Left colon (tissue), 2 donors: ENCODE measurements around the gene MROH2A. TPM values are rescaled to one million over a fixed set of nuclear protein-coding genes. Genes with fewer than 3 reads are reported as not detected.
A peak's percentile ranks its signal among the peaks of the same experiment; 100 is the strongest.
"Not testable (repeated sequence)": the region's sequence is repeated elsewhere in the genome, so short reads cannot be mapped to it uniquely, and the experiment has no call there.

Experiments
- ATAC-seq: fragments of 200-7000 bp; cut with Tn5 transposase; one replicate; pipeline ENCODE4 v1.9.1; 2020; ENCODE audit warnings: mild to moderate bottlenecking, moderate library complexity
- DNase-seq, 2 donors: peaks; one replicate each; pipeline ENCODE4 v3.0.0-alpha.2; 2020
- intact Hi-C, 2 donors: fragments of 100-400 bp; cut with DNase I in 1 of 2; cut with micrococcal nuclease in 1 of 2; formaldehyde crosslinking; loops; one replicate each; pipeline versions ENCODE4 v1.11.2 to v1.14.0; 2022; cut with DNase I, micrococcal nuclease
- long read RNA-seq: library from polyadenylated mRNA; unstranded; transcript quantifications from one replicate; pipeline ENCODE4 v2.0.0, GENCODE V29; 2021
- total RNA-seq, 2 donors: library from RNA; stranded (reverse); fragmentation: NEBNext Ultra II Directional; extraction: Animal tissue kit (Norgen Biotek cat#: 25700); gene quantifications; one replicate each; pipeline ENCODE4 v1.2.1, GENCODE V29; 2021
- donor health status: DM: no; HTN: no; CAD: no.
- donor health status: DM: yes; HTN: yes; CAD: no.

Gene MROH2A
- total RNA-seq, result under 1 TPM in 1 of 2 donors, not detected in 1; 0.24 TPM
- long read RNA-seq, result 0 reads

GRCh38 chr2:233778030-233778429, at the start of gene MROH2A:
MROH2A (plus strand) TSS chr2:233778330; CDS start chr2:233779359, 1,029 bp downstream.
- ATAC-seq (no peak), DNase-seq (no peak)
- intact Hi-C loops, result no loop called here

- DNase-seq (no peak), ATAC-seq (peak; percentile 38)
- intact Hi-C loops, result no loop called here
Observed at GRCh38 chr2:233728723-233729301, 49.3 kb upstream of the MROH2A start, which contains the start of gene UGT1A3. UGT1A3 (plus strand) TSS chr2:233729042; CDS start chr2:233729127, 85 bp downstream.

DNA sequence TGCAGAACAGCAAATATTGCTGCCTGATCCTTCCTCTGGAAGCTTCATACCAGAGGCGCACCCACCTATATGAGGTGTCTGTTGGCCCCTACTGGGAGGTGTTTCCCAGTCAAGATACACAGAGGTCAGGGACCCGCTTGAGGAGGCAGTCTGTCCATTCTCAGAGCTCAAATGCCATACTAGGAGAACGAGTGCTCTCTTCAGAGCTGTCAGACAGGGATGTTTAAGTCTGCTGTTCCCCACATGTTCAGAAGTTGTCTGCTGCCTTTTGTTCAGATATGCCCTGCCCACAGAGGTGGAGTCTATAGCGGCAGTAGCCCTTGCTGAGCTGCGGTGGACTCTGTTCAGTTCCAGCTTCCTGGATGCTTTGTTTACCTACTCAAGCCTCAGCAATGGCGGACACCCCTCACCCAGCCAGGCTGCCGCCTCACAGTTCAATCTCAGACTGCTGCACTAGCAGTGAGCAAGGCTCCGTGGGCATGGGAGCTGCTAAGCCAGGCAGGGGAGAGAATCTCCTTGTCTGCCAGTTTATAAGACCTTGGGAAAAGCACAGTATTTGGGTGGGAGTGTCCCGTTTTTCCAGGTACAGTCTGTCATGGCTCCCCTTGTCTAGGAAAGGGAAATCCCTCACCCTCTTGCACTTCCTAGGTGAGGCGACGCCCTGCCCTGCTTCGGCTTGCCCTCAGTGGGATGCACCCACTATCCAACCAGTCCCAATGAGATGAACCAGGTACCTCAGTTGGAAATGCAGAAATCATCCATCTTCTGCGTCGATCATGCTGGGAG, 41.1 kb upstream of the MROH2A start:
- peak; percentile 56 for ATAC-seq
- intact Hi-C loops, result not testable (repeated sequence)

GRCh38 chr2:233740870-233741269, 37.3 kb upstream of the MROH2A start:
- ATAC-seq, result peak; percentile 58
- no peak for DNase-seq
- intact Hi-C loops, result no loop called here

More for the DNA sequence above, 41.1 kb upstream of the MROH2A start:
- not testable (repeated sequence) for DNase-seq

GRCh38 chr2:233743464-233744259, 34.5 kb upstream of the MROH2A start:
- intact Hi-C loops, result no loop called here
- ATAC-seq, result no peak
- no peak for DNase-seq

GRCh38 chr2:233745073-233745755, 32.9 kb upstream of the MROH2A start:
- intact Hi-C loops, result no loop called here
- ATAC-seq, result peak; percentile 50
- DNase-seq, result no peak

DNA sequence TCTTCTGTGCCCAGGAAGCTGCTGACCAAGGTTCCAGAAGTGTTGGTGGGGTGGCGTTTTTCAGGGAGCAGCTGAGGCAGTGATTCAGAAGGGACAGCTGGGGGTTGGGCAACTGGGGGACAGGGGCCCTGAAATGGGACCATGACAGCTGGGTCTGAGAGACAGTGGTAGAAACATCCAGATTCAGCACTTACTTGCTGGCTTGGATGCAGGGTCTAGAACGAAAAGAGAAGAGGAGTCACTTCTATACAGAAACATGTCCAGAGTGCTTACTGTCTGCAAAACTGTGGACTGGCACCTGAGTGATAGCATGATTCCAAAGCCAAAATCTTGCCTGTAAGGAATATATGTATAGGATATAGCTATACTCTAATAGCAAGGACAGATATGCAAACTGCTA, 32.3 kb upstream of the MROH2A start:
- ATAC-seq, DNase-seq, intact Hi-C loops: not testable (repeated sequence)

DNA sequence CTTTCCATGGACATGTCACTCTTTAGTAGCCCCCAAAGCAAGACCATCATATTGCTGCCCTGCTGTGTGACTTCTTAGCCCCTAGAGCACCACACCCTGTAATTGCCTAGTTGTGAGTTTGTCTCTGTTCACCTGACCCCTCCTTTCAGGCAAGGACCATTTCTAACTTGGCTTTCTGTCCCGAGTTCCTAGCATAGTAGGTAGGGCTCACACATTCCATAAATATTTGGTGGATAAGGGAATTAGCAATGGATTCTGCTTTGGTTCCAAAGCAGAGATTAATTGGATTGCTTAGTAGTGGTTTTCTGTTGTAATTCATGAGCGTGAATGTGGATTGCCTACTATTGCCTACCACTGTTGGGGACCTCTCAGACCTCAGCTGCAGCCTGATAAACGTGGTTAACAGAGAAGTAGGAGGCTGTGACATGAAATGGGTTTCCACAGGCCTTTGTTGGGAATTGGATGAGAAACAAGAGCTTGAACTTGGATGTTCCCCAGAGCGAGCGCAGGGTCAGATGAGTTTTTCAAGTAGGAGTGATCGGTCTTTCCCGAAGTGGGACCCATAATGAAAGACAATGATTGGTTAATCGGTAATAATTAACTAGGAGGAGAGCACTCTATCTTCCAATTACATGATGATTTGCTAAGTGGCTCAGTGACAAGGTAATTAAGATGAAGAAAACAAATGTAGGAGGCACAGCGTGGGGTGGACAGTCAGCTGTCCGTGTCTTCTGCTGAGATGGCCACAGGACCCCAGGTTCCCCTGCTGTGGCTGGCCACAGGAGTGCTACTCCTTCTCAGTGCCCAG, 31.5 kb upstream of the MROH2A start:
- DNase-seq (no peak), ATAC-seq (no peak)
- intact Hi-C loops, result no loop called here

DNA sequence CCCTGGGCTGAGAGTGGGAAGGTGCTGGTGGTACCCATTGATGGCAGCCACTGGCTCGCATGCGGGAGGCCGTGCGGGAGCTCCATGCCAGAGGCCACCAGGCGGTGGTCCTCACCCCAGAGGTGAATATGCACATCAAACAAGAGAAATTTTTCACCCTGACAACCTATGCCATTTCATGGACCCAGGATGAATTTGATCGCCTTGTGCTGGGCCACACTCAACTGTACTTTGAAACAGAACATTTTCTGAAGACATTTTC, 30.9 kb upstream of the MROH2A start:
- ATAC-seq (no peak), DNase-seq (no peak)
- intact Hi-C loops, result no loop called here

- intact Hi-C loops, DNase-seq, ATAC-seq: not testable (repeated sequence)
Observed at GRCh38 chr2:233750689-233751088, 27.4 kb upstream of the MROH2A start.

DNA sequence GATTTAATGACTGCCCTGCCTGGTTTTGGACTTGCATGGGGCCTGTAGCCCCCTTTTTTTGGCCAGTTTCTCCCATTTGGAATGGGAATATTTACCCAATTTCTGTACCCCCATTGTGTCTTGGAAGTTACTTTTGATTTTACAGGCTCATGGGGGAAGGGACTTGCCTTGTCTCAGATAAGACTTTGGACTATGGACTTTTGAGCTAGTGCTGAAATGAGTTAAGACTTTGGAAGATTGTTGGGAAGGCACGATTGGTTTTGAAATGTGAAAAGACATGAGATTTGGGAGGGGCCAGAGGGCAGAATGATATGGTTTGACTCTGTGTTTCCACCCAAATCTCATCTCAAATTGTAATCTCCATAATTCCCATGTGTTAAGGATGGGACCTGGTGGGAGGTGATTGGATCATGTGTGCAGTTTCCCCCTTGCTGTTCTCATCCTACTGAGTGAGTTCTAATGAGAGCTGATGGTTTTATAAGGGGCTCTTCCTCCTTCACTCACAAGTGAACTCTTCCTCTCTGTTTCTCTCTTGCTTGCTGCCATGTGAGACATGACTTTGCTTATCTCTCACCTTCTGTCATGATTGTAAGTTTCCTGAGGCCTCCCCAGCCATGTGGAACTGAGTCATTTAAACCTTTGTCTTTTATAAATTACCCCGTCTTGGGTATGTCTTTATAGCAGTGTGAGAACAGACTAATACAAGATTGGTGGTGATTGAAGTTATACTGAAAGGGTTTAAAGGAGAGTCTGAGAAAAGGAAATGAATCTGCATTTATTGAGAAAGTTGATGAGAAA, 26.7 kb upstream of the MROH2A start:
- ATAC-seq, result peak; percentile 52
- intact Hi-C loops, DNase-seq: not testable (repeated sequence)

DNA sequence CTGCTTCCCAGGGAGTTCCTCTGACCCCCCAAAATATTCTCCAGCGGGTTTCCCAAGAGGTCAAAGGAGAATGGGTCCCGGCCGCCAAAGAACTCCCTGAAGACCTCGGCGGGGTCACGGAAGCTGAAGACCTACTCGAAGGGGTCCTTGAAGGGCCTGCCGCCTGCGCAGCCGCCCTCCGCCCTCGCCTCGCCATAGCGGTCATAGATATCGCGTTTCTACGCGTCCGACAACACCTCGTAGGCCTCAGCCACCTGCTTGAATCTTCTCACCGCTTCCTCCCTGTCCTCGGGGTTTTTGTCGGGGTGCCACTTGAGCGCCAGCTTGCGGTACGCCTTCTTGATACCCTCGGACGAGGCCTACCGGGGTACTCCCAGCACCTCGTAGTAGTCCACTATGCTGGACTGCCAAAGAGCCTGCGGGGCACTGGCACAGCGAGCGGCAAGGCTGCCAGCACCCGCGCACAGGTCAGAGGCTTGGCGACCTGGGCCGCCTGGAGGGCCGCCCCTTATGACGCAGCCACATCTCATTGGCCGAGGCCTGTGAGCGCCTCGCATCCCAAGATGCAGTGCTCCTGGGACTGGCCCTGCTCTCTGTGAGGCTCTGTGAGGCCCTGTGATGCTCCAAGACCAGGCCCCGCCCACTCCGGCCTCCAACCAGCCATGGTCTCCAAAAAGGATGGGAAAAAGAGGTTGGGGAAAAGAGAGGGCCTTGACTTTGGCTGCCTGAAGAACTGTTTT, 23.1 kb upstream of the MROH2A start:
- no peak for ATAC-seq
- intact Hi-C loops, result no loop called here

GRCh38 chr2:233756429-233757081, 21.6 kb upstream of the MROH2A start:
- intact Hi-C loops, result no loop called here
- ATAC-seq, result peak; percentile 91

More for the DNA sequence above, 23.1 kb upstream of the MROH2A start:
- DNase-seq, result no peak

GRCh38 chr2:233758141-233758540, 20.0 kb upstream of the MROH2A start:
- intact Hi-C loops, result no loop called here
- no peak for DNase-seq
- peak; percentile 75 for ATAC-seq

More at GRCh38 chr2:233756429-233757081, 21.6 kb upstream of the MROH2A start:
- DNase-seq, result no peak

DNA sequence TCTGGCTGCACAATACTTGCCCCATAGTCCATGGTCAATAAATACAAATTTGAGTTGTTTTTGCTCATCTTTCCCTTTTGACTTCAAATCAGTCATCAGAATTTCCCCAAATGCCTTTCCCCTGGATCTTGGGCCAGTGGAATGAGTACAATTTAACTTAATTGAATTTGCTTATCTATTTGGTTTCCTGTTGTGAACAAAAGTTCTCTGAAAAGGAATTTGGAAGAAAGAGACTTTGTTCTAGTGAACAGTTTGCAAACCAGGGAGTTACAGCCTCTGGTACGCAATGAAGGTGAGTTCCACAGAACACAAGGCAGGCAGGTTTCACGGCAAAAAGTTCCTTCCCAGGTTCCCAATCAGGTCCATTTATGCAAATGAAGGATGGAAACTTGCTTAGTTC, 19.3 kb upstream of the MROH2A start:
- ATAC-seq, result no peak
- no peak for DNase-seq
- intact Hi-C loops, result no loop called here

DNA sequence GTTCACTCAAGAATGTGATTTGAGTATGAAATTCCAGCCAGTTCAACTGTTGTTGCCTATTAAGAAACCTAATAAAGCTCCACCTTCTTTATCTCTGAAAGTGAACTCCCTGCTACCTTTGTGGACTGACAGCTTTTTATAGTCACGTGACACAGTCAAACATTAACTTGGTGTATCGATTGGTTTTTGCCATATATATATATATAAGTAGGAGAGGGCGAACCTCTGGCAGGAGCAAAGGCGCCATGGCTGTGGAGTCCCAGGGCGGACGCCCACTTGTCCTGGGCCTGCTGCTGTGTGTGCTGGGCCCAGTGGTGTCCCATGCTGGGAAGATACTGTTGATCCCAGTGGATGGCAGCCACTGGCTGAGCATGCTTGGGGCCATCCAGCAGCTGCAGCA, 18.1 kb upstream of the MROH2A start, which contains the start of gene UGT1A1:
Gene UGT1A1, plus strand, starts transcription at position 228 of the 400 bp plus-strand sequence. Its CDS starts 18 bp downstream, at position 246.
- intact Hi-C loops, result no loop called here
- DNase-seq, result no peak
- peak; percentile 23 for ATAC-seq
